Neutrophil (primary cell): ENCODE results near the gene RFFL.
A peak's percentile ranks its signal among the peaks of the same experiment; 100 is the strongest.

ENCODE experiments used
- H3K27ac ChIP-seq: fragments of 200-600 bp; sonication (generic); 2 replicates; pipeline ENCODE4 v1.5.1; 2016; ENCODE audit warnings: mild to moderate bottlenecking, moderate library complexity
- H3K27me3 ChIP-seq: fragments of 200-600 bp; sonication (generic); 2 replicates; pipeline ENCODE4 v1.6.0; 2016; ENCODE audit warnings: mild to moderate bottlenecking
- H3K36me3 ChIP-seq: fragments of 200-600 bp; sonication (generic); 2 replicates; pipeline ENCODE4 v1.5.1; 2017
- H3K4me1 ChIP-seq, 2 experiments: fragments of 200-600 bp in 1 of 2; sonication (generic) in 1 of 2; 1 replicate in 1 of 2; 2 replicates in 1 of 2; pipeline versions ENCODE4 v1.5.1 to v1.6.1; 2013 to 2016; ENCODE audit warnings: low read depth in 1 of 2, low read length in 1 of 2, mild to moderate bottlenecking in 1 of 2, moderate library complexity in 1 of 2; ENCODE audit not compliant: control insufficient read depth in 1 of 2, insufficient read depth in 1 of 2
- H3K4me3 ChIP-seq, 2 experiments: fragments of 200-600 bp in 1 of 2; sonication (generic) in 1 of 2; 1 replicate in 1 of 2; 2 replicates in 1 of 2; pipeline ENCODE4 v1.5.1; 2013 to 2016; ENCODE audit warnings: low read depth in 1 of 2, low read length in 1 of 2, mild to moderate bottlenecking in 1 of 2, moderate library complexity in 1 of 2
- H3K9me3 ChIP-seq: fragments of 200-600 bp; sonication (generic); 2 replicates; pipeline ENCODE4 v1.5.1; 2016
- CTCF ChIP-seq: fragments of 200-600 bp; sonication (generic); IDR thresholded peaks from 2 replicates; pipeline ENCODE4 v1.5.1; 2016; ENCODE audit warnings: antibody characterized with exemption

RFFL gene

GRCh38 chr17:35079547-35080423, 16.3 kb upstream of the RFFL start:
- H3K27ac ChIP-seq, result peak overlapping the region; percentile 32
- H3K27me3 ChIP-seq, result no peaks in the 10 kb centered on the region
- peaks cover 18 to 24% of the 10 kb centered on the region in 2 experiments for H3K4me1 ChIP-seq
- no peaks in the 10 kb centered on the region for H3K36me3 ChIP-seq
- H3K4me3 ChIP-seq, result no peak overlapping the region
- TF ChIP-seq CTCF, result no peak
- H3K9me3 ChIP-seq, result no peaks in the 10 kb centered on the region

- no peak for TF ChIP-seq CTCF
- Histone ChIP-seq H3K27me3 (no peaks in the 10 kb centered on the region), H3K4me1 (peaks cover 47 to 53% of the 10 kb centered on the region in 2 experiments), H3K27ac (no peak overlapping the region), H3K36me3 (no peaks in the 10 kb centered on the region), H3K4me3 (no peak overlapping the region), H3K9me3 (no peaks in the 10 kb centered on the region)
Observed at GRCh38 chr17:35076874-35077273, 13.4 kb upstream of the RFFL start.

- no peaks in the 10 kb centered on the region for H3K36me3 ChIP-seq
- peak overlapping the region; percentile 64 for H3K27ac ChIP-seq
- TF ChIP-seq CTCF, result no peak
- no peak overlapping the region for H3K4me3 ChIP-seq
- H3K4me1 ChIP-seq, result peaks cover 44 to 53% of the 10 kb centered on the region in 2 experiments
- no peaks in the 10 kb centered on the region for H3K9me3 ChIP-seq
- no peaks in the 10 kb centered on the region for H3K27me3 ChIP-seq
Observed at GRCh38 chr17:35074711-35075707, 11.5 kb upstream of the RFFL start.

GRCh38 chr17:35073991-35074627, 10.6 kb upstream of the RFFL start:
- Histone ChIP-seq H3K4me1 (peaks cover 43 to 44% of the 10 kb centered on the region in 2 experiments), H3K4me3 (peak overlapping the region in 1 of 2 experiments; percentile 30), H3K36me3 (no peaks in the 10 kb centered on the region), H3K27ac (peak overlapping the region; percentile 64), H3K9me3 (no peaks in the 10 kb centered on the region), H3K27me3 (no peaks in the 10 kb centered on the region)
- TF ChIP-seq CTCF, result no peak

- Histone ChIP-seq H3K4me1 (peaks cover 43 to 44% of the 10 kb centered on the region in 2 experiments), H3K27me3 (no peaks in the 10 kb centered on the region), H3K27ac (peak overlapping the region; percentile 64), H3K4me3 (peak overlapping the region in 1 of 2 experiments; percentile 30), H3K9me3 (no peaks in the 10 kb centered on the region), H3K36me3 (no peaks in the 10 kb centered on the region)
- TF ChIP-seq CTCF, result no peak
Observed at GRCh38 chr17:35073183-35073790, 9.8 kb upstream of the RFFL start.
